DOHH2 (cell line): Measurements from ENCODE around the gene MAGT1.
A peak's percentile ranks its signal among the peaks of the same experiment; 100 is the strongest.

Experiments used
- H3F3A ChIP-seq: fragments of 200-600 bp; sonication (generic), shearing (Covaris generic); 2 replicates; pipeline ENCODE4 v1.6.0; 2016; ENCODE audit warnings: antibody characterized with exemption, mild to moderate bottlenecking; ENCODE audit not compliant: control insufficient read depth, insufficient read depth
- H3K27ac ChIP-seq: fragments of 200-600 bp; sonication (generic); 2 replicates; pipeline ENCODE4 v1.5.1; 2014; ENCODE audit warnings: low read depth, mild to moderate bottlenecking, low read length, moderate library complexity
- H3K27me3 ChIP-seq: fragments of 200-600 bp; sonication (generic); 2 replicates; pipeline ENCODE4 v1.6.1; 2014; ENCODE audit warnings: mild to moderate bottlenecking, low read length, mixed read lengths; ENCODE audit not compliant: control insufficient read depth
- H3K36me3 ChIP-seq: fragments of 200-600 bp; sonication (generic); 2 replicates; pipeline ENCODE4 v1.6.1; 2014; ENCODE audit warnings: mild to moderate bottlenecking, low read length, moderate library complexity, mixed read lengths; ENCODE audit not compliant: control insufficient read depth
- H3K4me1 ChIP-seq: fragments of 200-600 bp; sonication (generic); 2 replicates; pipeline ENCODE4 v1.6.1; 2014; ENCODE audit warnings: mild to moderate bottlenecking, low read length, mixed read lengths; ENCODE audit not compliant: control insufficient read depth
- H3K4me2 ChIP-seq: fragments of 200-600 bp; sonication (generic); 2 replicates; pipeline ENCODE4 v1.6.0; 2014; ENCODE audit warnings: mild to moderate bottlenecking, low read length, moderate library complexity
- H3K4me3 ChIP-seq: fragments of 200-600 bp; sonication (generic); 2 replicates; pipeline ENCODE4 v1.5.1; 2014; ENCODE audit warnings: mild to moderate bottlenecking, low read length, mixed read lengths
- H3K79me2 ChIP-seq: fragments of 200-600 bp; sonication (generic); 2 replicates; pipeline ENCODE4 v1.6.1; 2014; ENCODE audit warnings: mild to moderate bottlenecking, low read length, mixed read lengths; ENCODE audit not compliant: control insufficient read depth
- H3K9me2 ChIP-seq: fragments of 200-600 bp; sonication (generic); replicated peaks from 2 replicates; pipeline ENCODE4 v1.6.1; 2014; ENCODE audit warnings: mild to moderate bottlenecking, low read length, mixed read lengths; ENCODE audit not compliant: control insufficient read depth
- H3K9me3 ChIP-seq: fragments of 200-600 bp; sonication (generic); 2 replicates; pipeline ENCODE4 v1.6.1; 2014; ENCODE audit warnings: antibody characterized with exemption, low read length, mixed read lengths; ENCODE audit not compliant: control insufficient read depth, insufficient read depth
- H4K20me1 ChIP-seq: fragments of 200-600 bp; sonication (generic); 2 replicates; pipeline ENCODE4 v1.6.0; 2014; ENCODE audit warnings: low read depth, mild to moderate bottlenecking, antibody characterized with exemption, low read length, moderate library complexity; ENCODE audit not compliant: control insufficient read depth, insufficient read depth
- CTCF ChIP-seq: fragments of 200-600 bp; sonication (generic); IDR thresholded peaks from one replicate; pipeline ENCODE4 v1.5.1; 2014; ENCODE audit warnings: antibody characterized with exemption, mild to moderate bottlenecking, low read depth, low read length; ENCODE audit not compliant: poor library complexity, severe bottlenecking
- EZH2phosphoT487 ChIP-seq: fragments of 200-600 bp; sonication (generic); IDR thresholded peaks from 2 replicates; pipeline ENCODE4 v1.6.1; 2017; ENCODE audit warnings: borderline replicate concordance, mild to moderate bottlenecking, antibody characterized with exemption, low read length, moderate library complexity, mixed read lengths

The MAGT1 gene

GRCh38 chrX:77793946-77794345 is 101.3 kb downstream of the MAGT1 start:
- Histone ChIP-seq H3K4me1 (no peaks in the 10 kb centered on the region), H3F3A (no peaks in the 10 kb centered on the region), H3K4me2 (no peak overlapping the region), H3K79me2 (no peaks in the 10 kb centered on the region), H3K36me3 (no peaks in the 10 kb centered on the region), H3K27me3 (no peaks in the 10 kb centered on the region), H3K9me3 (no peaks in the 10 kb centered on the region), H3K9me2 (no peaks in the 10 kb centered on the region), H3K27ac (no peak overlapping the region), H4K20me1 (no peaks in the 10 kb centered on the region), H3K4me3 (no peak overlapping the region)
- TF ChIP-seq CTCF (no peak), EZH2phosphoT487 (no peak)

- no peak overlapping the region for H3K4me2 ChIP-seq
These were observed 107.2 kb downstream of the MAGT1 start for GRCh38 chrX:77788050-77788449.

GRCh38 chrX:77786365-77786680 is 108.9 kb downstream of the MAGT1 start:
- Histone ChIP-seq H3K4me2 (peak overlapping the region; percentile 74), H3K4me3 (peak overlapping the region; percentile 88), H3K9me3 (no peaks in the 10 kb centered on the region), H3F3A (no peaks in the 10 kb centered on the region), H3K4me1 (peaks cover 23% of the 10 kb centered on the region), H3K27me3 (no peaks in the 10 kb centered on the region), H3K79me2 (peaks cover 53% of the 10 kb centered on the region), H3K27ac (peak overlapping the region; percentile 77), H3K36me3 (peaks cover 17% of the 10 kb centered on the region), H3K9me2 (no peaks in the 10 kb centered on the region), H4K20me1 (no peaks in the 10 kb centered on the region)
- TF ChIP-seq CTCF = no peak

More at GRCh38 chrX:77788050-77788449, 107.2 kb downstream of the MAGT1 start:
- Histone ChIP-seq H3K9me3 (no peaks in the 10 kb centered on the region), H3K27me3 (no peaks in the 10 kb centered on the region), H3K4me3 (no peak overlapping the region), H3F3A (no peaks in the 10 kb centered on the region), H3K36me3 (peaks cover 17% of the 10 kb centered on the region), H3K79me2 (peaks cover 35% of the 10 kb centered on the region), H3K4me1 (peaks cover 23% of the 10 kb centered on the region), H4K20me1 (no peaks in the 10 kb centered on the region), H3K27ac (no peak overlapping the region), H3K9me2 (no peaks in the 10 kb centered on the region)
- TF ChIP-seq EZH2phosphoT487 = no peak
- no peak for TF ChIP-seq CTCF
